Renal cortical epithelial cell (primary cell): ENCODE measurements around the gene ATP2B2. TPM values are rescaled to one million over a fixed set of nuclear protein-coding genes. Genes with fewer than 3 reads are reported as not detected.

Experiments used
- DNase-seq: peaks from one replicate; pipeline ENCODE4 v3.0.0-alpha.2; 2011; ENCODE audit warnings: low read depth
- total RNA-seq: library from RNA; depleted of rRNA; stranded (reverse); fragments of >200 nt; gene quantifications from 2 replicates; pipeline ENCODE4 v1.2.3, GENCODE V29; 2014

ATP2B2 gene
- total RNA-seq, 1 donor from 2014 or later, result under 0.01 TPM

DNA sequence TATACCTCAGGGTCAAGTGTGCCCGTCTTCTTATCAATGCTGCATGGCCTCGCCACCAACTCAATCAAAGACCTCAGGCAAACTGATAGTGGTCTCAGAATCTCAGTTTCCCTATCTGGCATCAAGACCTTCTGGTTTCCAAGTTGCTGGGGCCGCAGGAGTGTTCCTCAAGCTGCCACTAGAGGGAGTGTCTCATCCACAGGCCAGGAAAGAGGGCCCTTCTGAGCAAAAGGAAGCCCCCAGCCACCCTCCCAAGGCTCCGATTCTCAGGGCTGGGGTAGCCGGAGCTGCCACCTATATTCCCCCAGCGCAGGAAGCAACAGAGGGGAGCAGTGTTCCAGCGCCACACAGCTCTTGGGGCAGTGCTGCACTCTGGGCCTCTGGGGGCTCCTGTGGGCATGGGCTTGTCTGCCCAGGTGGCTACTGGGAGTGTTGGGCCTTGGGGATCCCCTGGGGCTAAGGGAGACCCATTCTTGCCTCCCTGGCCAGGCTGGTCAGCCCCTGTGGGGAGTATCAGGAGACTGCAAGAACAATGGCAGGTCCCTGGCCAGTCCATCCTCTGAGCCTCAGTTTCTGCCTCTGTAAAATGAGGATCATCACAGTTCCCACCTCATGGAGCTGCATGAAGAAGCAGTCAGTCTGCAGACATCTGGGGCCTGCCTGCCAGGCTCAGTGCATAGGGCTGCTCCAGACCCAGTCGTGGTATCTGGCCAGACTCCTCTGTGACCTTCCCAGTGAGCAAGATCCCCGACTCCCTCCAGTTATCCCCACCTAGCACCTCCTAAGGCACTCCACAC is 161.0 kb downstream of the ATP2B2 start:
- DNase-seq, result peak; percentile 12

GRCh38 chr3:10343526-10343925 is 161.9 kb downstream of the ATP2B2 start:
- no peak for DNase-seq

- DNase-seq, result no peak
Measured at GRCh38 chr3:10342781-10343180, 162.6 kb downstream of the ATP2B2 start.

- DNase-seq, result no peak
Measured at GRCh38 chr3:10341901-10342398, 163.4 kb downstream of the ATP2B2 start.

- no peak for DNase-seq
Measured at GRCh38 chr3:10340476-10340875, 164.9 kb downstream of the ATP2B2 start.

DNA sequence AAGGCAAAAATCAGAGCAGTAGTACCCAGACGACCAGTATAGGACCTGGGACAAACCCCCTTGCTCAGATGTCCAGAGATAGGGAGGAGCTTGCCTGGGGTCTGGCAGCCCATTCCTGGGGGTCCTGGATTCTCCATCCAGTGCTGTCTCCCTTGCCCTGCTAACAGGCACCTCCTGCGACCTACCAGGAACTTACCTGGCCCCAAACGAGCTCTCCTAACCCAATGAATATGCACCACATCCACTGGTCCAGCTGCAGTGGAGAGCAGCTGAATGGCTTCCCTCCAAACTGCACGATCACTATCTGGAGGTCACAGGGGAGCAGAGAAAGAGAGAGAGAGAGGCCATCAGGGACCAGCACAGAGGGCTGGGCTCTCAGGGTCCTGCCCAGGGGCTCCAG is 165.3 kb downstream of the ATP2B2 start:
- no peak for DNase-seq

DNA sequence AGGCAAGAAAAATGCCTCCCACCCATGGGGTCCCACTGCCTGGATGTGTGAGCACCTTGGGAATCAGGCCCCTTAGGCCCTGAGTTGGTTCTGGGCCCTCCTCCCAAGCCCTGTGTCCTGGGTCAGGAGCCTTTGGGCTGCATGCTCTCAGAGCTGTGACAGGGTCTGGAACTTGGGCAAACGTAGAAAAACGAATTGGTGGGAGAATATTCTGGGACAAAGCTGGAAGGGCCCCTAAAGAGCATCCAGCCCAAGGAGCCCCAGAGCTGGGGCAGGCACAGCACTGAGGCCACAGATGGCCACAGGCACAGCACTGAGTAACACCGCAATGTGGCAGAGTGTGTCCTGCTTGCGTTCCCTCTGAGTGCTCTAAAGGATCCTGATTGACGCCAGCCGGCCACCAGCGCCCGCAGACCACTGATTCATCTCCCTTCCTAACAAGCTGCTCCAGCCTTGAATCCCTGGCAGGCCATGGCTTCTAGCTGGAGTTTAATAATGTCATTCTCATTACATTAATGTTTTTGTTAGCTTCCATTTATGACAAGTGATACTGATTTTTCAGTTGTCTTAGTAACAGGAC is 165.9 kb downstream of the ATP2B2 start:
- no peak for DNase-seq

- no peak for DNase-seq
Measured at GRCh38 chr3:10338591-10339353, 166.6 kb downstream of the ATP2B2 start.

GRCh38 chr3:10338164-10338470 is 167.3 kb downstream of the ATP2B2 start:
- DNase-seq, result no peak

GRCh38 chr3:10337323-10338163 is 167.8 kb downstream of the ATP2B2 start:
- no peak for DNase-seq

DNA sequence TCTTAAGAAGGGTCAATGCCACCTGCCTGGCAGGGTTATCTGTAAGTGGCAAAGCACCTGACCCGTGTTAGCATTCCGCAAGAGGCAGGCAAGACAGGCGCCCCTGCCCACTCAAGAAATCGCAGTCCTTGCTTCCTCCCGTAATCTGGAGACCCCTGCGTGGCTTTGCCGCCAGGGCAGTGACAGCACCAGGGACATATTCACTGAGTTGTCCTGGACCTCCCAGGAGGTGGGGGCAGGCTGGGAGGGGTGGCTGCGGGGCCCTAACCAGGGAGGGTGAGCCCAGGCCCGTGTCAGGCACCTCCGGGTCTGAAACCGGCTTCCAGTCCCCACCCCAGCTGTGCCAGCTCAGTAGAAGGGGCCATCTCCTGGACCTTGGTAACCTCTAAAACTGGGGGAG is 168.6 kb downstream of the ATP2B2 start:
- DNase-seq, result no peak

DNA sequence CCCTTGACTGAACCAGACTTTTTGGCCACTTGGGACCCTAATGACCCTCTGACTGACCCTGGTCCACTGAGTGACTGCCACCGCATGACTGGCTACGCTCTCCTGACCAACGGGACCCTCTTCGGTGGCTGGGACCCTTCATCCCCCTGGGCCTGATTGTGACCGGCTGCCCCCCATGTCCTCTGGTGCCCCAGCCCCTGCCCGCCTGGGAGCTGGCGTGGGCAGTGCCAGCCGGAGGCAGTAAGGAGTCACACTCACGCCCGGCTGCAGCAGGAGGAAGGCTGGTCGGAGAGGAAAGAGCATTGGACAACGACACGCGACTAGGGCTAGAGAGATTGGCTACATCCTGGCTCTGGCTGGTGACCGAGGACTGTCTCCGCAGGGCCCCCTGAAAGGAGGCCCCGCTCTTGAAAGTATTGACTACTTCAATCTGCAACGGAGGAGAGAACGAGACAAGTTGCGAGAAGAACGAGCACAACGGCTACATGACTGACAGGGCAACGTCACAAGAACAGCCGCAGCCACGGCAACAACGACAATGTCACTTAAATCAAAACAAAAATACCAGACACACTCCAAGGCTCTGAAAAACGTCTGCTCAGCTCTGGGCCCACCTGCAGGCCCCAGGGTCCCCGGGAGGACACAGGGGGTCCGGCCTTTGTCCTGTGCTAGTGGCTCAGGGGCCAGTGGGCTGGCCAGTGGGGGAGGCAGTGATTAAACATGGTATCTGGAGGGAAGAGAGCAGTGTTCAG is 169.3 kb downstream of the ATP2B2 start:
- no peak for DNase-seq

GRCh38 chr3:10335190-10335738 is 170.1 kb downstream of the ATP2B2 start:
- no peak for DNase-seq

GRCh38 chr3:10334459-10334858 is 170.9 kb downstream of the ATP2B2 start:
- DNase-seq, result no peak

DNA sequence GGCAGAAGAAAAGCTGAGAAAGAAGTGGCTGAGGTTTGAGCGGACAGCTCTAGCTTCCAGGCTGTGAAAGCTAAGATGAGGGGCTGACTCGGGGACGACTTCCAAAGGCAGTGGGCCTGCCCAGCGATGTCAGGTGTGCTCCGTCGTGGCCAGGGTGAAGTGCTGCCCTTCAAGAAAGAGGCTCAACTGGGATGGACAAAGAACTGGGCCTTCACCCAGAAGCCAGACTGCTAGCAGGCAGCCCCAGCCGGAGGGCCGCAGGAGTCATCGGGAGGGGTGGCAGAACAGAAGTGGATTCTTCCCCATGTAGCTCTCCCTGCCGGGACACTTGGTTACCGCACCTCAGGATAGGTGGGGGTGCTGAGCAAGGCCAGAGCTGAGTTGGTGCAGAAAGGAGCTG is 171.3 kb downstream of the ATP2B2 start:
- no peak for DNase-seq

DNA sequence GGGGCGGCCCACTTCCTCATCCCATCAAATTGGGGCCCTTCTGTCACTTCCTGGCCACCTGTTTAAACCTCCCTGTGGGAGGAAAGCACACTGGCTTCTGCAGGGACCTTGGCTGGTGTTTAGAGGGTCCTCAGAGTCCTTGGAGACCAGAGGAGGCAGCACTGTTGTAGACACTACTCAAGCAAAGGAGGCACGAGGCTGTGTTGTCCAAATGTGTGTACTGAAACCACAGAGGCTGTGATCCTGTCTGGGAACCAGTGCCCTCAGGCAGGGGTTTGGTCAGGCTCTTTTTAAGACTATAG is 172.1 kb downstream of the ATP2B2 start:
- no peak for DNase-seq

DNA sequence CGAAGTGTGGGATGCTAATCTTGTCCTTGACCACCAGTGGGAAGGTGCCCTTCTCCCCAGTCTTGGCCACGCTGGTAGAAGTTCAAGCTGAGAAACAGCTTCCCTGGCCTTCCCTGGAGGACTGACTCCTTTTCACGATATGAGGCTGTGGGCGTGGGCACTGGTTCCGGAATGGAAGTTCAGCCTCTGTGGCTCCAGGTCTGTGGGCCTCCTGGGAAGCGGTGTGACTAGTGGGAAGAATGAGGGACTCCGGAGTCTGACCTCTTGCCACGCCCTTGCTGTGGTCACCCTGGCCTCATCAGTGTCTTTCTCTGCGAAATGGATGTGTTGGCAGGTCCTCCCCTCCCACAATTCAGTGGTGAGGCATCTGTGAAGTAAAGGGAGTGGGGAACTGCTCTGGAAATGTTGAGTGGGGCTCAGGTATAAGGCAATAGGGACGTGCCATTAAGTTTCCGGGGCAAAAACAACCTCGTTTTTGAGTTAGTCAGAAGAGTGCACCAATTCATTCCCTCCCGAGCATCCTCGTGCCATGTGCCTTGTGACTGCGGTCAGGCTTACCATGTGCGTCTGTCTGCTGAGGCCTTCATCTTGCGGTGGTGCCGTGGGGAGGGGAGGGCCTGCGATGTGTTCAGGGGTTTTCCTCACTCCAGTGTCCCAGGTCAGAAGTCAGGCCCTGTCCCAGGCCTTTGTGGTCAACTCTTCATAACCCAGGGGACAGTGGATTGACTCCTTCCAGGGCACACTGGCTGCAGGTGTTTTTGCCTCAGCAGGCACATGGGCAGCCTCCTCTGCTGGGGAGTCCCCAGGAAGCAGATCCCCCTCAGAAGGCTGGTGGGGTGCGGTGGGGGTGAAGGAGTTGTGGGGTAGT is 172.7 kb downstream of the ATP2B2 start:
- DNase-seq, result no peak

DNA sequence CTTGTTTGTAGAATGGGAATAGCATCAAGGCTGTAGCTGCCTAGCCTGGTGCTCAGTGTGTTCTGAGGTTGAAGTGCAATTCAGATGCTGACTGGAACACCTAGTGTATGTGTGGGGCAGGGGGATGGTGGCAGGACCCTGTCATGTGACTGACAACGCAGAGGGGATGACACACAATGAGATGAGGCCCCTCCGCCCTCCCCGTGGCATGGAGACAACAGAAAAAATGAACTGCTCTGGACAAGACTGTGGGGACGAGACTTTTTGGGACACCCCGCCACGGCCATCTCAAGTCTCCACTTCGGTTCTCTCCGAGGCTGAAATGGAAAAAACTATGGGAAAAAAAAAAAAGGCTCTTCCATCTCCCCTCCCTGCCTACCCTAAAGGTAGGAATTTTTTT is 174.1 kb downstream of the ATP2B2 start:
- DNase-seq, result no peak

DNA sequence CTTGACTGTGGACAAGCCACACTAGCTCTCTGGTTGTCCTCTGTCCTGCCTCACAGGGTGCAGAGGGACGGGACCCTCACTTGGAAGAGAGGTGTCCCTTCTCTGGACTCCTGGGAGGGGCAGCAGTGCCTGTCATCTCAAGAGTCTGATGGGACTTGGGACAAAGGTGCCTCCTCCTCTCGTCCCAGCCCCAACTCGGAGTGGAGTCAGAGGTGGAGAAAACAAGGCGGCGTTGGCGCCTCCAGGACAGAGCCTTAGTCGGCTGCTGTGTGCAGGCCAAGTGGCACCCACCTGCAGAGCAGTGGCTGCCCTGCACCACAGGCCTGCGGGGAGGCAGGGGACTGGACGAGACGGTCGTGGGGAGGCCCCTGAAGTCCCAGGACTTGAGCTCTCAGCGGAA is 175.1 kb downstream of the ATP2B2 start:
- no peak for DNase-seq

DNA sequence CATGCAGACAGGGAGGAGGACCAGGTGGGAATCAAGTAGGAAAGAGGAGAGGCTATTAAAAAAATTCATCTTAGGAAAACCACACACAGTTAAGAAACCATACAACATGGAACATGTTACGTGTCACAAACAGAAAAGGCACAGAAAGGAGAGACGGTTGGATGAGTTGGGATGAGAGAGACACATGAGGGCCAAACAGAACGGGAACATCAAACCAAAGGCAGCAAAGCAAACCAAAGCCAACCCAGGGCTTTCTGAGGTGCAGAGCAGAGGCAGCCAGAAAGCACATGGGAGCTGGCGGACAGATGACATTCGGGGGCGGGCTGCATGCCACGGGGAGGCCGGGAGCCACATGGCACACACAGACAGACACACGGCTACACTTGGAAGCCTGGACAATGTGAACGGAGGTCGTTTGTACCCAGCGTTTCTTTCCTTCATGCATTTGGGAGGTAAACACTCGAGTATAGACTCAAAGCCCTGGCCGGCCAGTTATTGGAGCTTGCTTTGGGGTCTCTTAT is 175.8 kb downstream of the ATP2B2 start:
- DNase-seq, result no peak
